ENCODE measurements around the gene OPN1MW2.
"Not testable (repeated sequence)": the region's sequence is repeated elsewhere in the genome, so short reads cannot be mapped to it uniquely, and the experiment has no call there.

- TF ChIP-seq ZBTB10, KLF16, CTCF (tag by site-specific recombination; IDR thresholded peaks at IDR 0.05): not testable (repeated sequence)
Measured at GRCh38 chrX:154233620-154234019, 14.1 kb downstream of the OPN1MW2 start.

All from HEK293 (cell line).